Camera-type eye (tissue), 1 donor: ENCODE measurements around the gene EIF1AY. TPM values are rescaled to one million over a fixed set of nuclear protein-coding genes. Genes with fewer than 3 reads are reported as not detected.

Experiments
- total RNA-seq: library from RNA; depleted of rRNA; stranded (reverse); fragments of >200 nt; gene quantifications from one replicate; pipeline ENCODE4 v1.2.3, GENCODE V29; 2014

The EIF1AY gene, protein sequence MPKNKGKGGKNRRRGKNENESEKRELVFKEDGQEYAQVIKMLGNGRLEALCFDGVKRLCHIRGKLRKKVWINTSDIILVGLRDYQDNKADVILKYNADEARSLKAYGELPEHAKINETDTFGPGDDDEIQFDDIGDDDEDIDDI
- not detected for total RNA-seq

GRCh38 chrY:20575531-20576121 lies at the start of gene EIF1AY:
Gene EIF1AY, plus strand, starts transcription at chrY:20575776. Its CDS starts 96 bp downstream, at chrY:20575872.

Other genes with a start within 250 kb of the EIF1AY start
- not detected for gene RPS4Y2, start 180.3 kb downstream of the EIF1AY start, total RNA-seq